Cardiac ventricle fibroblast (primary cell): Measurements from ENCODE around the gene KIFBP. TPM values are rescaled to one million over a fixed set of nuclear protein-coding genes. Genes with fewer than 3 reads are reported as not detected.

ENCODE experiments used
- total RNA-seq: library from RNA; depleted of rRNA; stranded (reverse); fragments of >200 nt; gene quantifications from 2 replicates; pipeline ENCODE4 v1.2.3, GENCODE V29; 2015

Gene KIFBP, protein sequence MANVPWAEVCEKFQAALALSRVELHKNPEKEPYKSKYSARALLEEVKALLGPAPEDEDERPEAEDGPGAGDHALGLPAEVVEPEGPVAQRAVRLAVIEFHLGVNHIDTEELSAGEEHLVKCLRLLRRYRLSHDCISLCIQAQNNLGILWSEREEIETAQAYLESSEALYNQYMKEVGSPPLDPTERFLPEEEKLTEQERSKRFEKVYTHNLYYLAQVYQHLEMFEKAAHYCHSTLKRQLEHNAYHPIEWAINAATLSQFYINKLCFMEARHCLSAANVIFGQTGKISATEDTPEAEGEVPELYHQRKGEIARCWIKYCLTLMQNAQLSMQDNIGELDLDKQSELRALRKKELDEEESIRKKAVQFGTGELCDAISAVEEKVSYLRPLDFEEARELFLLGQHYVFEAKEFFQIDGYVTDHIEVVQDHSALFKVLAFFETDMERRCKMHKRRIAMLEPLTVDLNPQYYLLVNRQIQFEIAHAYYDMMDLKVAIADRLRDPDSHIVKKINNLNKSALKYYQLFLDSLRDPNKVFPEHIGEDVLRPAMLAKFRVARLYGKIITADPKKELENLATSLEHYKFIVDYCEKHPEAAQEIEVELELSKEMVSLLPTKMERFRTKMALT
- 35.8 and 36.4 TPM in 2 replicates for total RNA-seq

DNA sequence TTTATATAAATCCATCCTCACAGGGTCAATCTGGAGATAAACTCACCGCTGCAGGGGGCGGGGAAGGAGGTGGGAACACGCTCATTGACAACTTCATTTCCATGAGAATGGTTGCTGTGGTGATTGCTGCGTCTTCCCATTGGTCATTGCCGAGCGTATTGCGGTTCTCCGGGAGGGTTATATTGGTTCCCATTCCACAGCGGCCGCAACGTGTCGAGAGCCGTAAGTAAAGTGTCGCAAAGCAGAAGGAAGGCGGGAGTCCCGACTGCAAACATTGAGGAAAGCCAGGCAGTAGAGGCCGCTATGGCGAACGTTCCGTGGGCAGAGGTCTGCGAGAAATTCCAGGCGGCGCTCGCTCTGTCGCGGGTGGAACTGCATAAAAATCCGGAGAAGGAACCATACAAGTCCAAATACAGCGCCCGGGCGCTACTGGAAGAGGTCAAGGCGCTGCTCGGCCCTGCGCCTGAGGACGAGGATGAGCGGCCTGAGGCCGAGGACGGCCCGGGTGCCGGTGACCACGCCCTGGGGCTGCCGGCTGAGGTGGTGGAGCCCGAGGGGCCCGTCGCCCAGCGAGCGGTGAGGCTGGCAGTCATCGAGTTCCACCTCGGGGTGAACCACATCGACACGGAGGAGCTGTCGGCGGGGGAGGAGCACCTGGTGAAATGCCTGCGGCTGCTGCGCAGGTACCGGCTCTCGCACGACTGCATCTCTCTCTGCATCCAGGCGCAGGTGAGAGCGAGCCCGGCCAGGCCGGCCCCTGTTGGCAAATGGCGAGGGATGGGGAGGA lies at the start of gene KIFBP:
TSS of gene KIFBP (plus strand) at position 274 of the 787 bp plus-strand sequence. CDS start at position 304, 30 bp downstream.

GRCh38 chr10:68955832-68956532 lies 32.6 kb upstream of the KIFBP start, which contains the start of gene DDX21:
Gene DDX21 (plus strand): TSS chr10:68956170. CDS start chr10:68956226, 56 bp downstream.

Other genes starting within 250 kb of the KIFBP start
- gene STOX1, start 161.3 kb upstream of the KIFBP start, total RNA-seq = 0.50 and 0.64 TPM in 2 replicates
- gene DDX50, start 87.5 kb upstream of the KIFBP start, total RNA-seq = 29.3 and 31.2 TPM in 2 replicates
- gene DDX21, start 32.6 kb upstream of the KIFBP start, total RNA-seq = 35.6 and 39.4 TPM in 2 replicates
- gene SRGN, start 99.3 kb downstream of the KIFBP start, total RNA-seq = 245 and 294 TPM in 2 replicates
- 26.6 and 27.6 TPM in 2 replicates for gene VPS26A, start 135.4 kb downstream of the KIFBP start, total RNA-seq
- gene SUPV3L1, start 191.4 kb downstream of the KIFBP start, total RNA-seq = 12.6 and 14.6 TPM in 2 replicates
- gene HKDC1, start 231.5 kb downstream of the KIFBP start, total RNA-seq = not detected in 2 replicates